Right lobe of liver (tissue), 4 donors: ENCODE measurements around the gene ABL1.

Source experiments
- CTCF ChIP-seq, 4 donors: fragments of 200-600 bp in 3 of 4; fragments of 450-650 bp in 1 of 4; IDR thresholded peaks; one replicate each; pipeline versions ENCODE4 v1.5.1 to v1.8.0; 2016 to 2022; ENCODE audit warnings: antibody characterized with exemption in 4 of 4, mild to moderate bottlenecking in 2 of 4
- POLR2A ChIP-seq: fragments of 450-650 bp; IDR thresholded peaks from one replicate; pipeline ENCODE4 v1.6.1; 2017; ENCODE audit warnings: antibody characterized with exemption, mild to moderate bottlenecking
- donor health status: DM: no; HTN: no; CAD: no.
- donor health status: DM: no; HTN: no; CAD: no.
- donor health status: DM: no; HTN: yes; CAD: no.

- TF ChIP-seq POLR2A (no peak), CTCF (IDR thresholded peaks at IDR 0.05) (no peak)
Observed at GRCh38 chr9:130845901-130846481, 10.9 kb downstream of the ABL1 start.
